Measurements from ENCODE around the gene TBX2.
"Not testable (repeated sequence)": the region's sequence is repeated elsewhere in the genome, so short reads cannot be mapped to it uniquely, and the experiment has no call there.

The TBX2 gene

DNA sequence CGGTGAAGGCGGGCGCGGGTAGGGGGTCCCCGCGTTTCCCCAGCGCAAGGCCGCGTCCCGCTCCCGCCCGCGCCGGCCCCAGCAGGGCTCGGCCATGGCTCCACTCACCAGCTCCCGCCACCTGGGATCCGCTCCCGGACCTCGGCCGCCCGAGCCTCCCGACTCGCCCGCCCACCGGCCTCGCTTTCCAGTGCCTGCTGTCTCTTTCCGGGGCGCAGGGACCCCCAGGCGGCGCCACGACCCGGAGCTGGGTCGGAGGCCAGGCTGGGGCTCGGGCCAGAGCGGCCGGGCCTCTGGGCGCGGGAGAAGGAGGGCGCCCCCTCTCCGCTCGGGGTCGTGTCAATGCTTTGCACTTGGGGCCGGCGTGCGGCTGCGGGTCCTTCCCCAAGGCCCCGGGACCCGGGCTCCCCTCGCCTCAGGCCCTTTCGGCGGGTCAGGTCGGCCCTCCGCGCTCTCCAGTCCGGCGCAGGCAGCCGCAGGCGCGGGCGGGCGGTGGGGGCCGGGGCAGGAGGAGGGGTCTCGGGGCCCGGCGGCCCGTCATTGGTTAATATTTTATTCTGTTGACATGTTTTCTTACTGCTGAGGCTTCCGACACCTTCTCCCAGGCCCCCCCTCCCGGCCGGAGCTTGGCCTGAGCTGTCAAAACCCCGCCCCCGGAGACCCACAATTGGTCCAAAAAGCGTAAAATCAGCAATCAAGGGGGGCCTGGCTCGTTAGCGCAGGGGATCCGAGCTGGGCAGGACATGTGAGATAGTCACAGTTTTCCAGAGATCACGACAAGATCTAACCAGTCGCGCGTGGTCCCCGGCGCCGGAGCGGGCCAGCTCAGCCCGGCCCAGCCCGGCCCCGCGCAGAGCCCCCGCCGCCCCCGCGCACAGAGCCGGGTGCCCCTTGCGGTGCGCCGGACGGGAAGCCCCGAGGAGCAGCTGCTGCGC is at the start of gene TBX2:
Gene TBX2, plus strand, starts transcription at position 713 of the 935 bp plus-strand sequence. CDS start 334 bp downstream, outside the sequence.
- FAIRE-seq = peak; percentile 77

DNA sequence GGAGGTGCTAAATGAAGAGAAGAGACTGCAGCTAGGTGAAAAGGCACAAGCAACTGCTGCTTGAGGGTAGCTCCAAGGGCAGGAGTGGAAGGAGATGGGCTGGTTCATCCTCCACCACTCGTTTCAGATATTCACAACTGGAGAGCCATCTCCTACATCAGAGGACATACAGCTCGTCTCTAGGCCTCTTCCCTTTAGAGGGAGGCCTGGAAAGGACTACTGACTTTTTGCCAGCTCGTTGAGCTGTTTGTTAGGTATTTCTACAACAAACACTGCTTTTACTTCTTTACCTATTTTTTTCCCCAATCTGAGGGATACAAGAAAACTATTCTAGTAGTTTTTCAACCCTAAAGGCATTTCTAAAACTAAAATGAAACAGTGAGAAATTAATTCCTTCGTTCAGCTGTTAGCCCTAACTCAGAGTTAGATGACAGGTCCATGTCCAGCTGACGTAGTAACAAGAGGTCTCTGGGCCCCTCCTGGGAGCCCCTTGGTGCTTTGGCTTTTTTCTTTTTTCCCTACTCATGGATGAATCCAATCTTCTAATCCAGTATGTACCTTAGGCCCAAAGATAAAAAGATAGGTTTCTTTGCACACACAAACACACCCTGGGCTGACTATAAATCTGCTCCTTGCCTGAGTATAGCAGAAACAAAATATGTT is 47.8 kb upstream of the TBX2 start:
- FAIRE-seq = no peak

DNA sequence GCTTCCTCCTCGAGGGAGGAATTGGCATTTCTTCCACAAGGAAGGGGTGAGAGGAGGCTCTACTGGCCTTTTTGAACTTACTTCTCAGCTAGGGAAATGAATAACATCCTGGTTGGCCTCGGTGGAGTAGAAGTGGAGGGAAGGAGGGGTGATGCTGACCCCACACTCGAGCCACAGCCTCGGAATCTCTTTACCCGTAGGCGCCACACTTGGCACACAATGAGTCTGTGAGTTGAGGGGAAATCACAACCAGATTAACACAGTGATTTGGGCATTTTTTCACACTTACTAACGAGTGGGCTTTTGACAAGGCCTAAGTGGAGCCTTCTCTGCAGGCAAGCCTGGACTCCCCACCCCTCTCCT is 47.3 kb upstream of the TBX2 start:
- no peak for FAIRE-seq

DNA sequence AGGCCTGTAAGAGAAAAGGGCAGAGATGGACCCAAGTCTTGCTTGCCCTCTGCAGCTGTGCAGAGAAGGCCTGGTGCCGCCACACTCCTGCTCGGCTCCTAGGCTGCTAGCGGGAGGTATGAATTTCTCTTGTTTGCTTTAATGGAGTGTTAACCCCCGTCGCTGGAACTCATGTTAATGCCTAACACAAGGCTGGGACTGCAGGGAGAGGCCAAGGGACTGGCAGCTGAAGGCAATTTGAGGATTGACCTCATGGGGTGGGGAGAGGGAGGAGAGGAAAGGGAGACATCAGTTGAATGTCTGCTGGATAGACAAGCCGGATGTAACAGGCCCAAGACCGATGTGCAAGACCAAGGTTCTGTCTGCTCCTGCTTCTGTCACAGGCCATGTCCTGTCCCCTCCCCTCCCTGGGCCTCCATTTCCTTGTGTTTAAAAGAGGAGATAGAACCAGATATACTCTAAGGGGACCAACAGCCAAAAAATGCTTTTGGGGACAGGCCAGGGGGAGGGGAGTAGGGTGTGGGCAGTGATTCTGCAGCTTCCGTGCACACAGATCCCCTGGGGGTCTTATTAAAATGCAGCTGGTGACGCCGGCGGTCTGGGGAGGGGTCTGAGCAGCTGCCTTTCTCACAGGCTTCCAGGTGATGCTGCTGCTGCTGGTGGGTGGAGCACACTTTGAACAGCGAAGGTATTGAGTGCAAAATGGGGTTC is 46.7 kb upstream of the TBX2 start:
- FAIRE-seq = no peak

DNA sequence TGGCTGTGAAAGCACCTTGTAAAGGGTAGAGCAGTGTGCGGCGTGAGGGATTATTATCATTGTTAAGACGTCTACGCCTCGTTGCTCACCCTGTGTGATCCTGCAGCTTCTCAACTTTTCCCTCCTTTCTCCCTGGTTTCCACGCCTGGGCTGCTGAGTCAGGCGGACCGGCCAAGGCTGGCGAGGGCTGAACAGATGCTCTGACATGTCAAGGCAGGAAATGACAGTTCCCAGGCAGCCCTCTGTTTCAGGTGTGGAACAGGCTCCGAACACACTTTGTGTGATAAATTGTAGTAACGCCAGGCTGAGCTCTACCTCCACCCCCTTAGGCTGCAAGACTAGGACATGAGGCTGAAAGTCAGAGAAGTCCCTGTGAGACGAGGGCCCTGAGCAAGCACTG is 46.0 kb upstream of the TBX2 start:
- FAIRE-seq = no peak

DNA sequence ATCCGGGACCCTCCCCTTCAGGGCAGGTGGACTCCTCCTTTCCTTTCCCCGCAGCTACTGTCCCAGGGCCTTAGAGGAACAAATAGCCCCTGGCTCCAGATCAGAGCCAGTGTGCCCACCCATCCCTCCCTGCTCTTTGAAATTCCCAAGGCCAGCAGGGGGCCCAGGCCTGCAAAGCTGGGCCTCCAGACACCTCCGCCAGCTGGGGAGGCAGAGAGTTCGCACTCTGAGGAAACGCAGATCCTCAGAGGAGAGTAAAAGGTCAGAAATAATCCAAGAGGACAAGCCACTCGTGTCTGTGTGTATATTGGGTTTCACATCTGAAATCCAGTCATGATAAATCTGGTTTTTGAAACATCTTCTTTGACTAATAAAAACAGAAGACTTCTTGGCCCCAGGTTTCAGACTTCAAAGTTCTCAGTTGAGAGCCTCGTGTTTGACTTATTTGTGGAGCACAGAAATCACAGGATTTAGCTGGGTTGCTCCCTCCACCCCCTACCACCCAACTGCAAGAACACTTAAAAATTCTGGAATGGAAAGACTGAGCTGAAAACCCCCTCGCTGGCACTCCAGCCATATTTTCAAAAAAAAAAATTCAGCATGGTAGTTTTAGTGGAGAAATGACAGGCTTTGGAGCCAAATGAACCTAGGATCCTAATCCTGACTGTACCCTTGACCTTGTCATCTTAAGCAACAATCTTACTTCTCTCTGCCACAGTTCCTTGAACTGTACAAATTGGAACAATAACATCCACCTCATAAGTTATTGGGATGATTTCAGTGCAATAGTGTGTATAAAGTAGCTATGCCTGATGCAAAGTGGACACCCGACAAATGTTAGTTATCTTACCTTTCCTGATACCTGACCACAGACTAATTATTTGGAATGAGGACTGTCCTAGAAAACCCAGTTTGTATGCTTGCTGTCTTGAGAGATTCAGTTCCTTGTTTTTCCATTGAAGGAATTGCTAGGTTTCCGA is 44.5 kb upstream of the TBX2 start:
- no peak for FAIRE-seq

DNA sequence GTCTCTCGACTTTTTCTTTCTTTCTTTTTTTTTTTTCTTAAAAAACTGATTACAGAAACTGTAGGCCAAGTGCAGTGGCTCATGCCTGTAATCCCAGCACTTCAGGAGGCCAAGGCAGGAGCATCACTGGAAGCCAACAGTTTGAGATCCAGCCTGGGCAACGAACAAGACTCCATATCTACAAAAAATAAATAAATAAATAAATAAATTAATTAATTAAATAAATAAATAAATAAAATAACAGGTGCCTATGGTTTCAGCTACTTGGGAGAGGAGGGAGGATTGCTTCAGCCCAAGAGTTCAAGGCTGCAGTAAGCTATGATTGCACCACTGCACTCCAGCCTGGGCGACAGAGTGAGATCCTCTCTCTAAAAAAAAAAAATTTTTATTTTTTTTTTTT is 42.6 kb upstream of the TBX2 start:
- not testable (repeated sequence) for FAIRE-seq

DNA sequence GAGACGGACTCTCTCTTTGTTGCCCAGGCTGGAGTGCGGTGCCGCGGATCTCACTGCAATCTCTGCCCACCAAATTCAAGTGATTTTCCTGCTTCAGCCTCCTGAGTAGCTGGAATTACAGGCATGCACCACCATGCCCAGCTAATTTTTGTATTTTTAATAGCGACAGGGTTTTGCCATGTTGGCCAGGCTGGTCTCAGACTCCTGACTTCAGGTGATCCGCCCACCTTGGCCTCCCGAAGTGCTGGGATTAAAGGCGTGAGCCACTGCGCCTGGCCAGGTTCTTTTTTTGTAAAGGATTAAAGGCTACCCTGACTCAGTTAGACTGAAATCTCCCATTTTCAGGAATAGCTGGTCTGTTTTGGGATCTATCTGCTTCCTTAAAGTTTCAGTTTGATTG is 40.1 kb upstream of the TBX2 start:
- not testable (repeated sequence) for FAIRE-seq

DNA sequence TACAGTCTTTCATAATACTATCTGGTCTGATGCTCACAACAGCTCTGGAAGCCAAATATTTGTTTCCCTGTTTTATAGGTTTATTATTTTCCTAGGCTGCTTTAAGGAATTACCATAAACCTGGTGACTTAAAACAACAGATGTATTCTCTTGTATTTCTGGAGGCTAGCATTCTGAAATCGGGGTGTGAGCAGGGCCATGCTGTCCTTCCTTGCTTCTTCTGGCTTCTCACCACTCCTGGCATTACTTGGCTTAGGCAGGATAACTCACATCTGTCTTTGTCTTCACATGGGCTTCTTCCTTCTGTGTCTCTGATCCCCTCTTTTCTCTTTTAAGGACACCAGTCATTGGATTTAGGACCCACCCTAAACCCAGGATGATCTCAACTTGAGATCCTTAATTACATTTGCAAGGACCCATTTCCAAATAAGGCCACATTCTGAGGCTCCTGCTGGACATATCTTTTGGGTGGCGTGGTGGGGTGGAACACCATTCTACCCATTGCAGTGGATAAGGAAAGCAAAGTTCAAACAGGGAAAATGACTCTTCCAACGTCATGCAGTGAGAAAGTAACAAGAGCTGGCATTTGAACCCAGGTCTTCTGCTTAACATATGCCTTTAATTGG is 39.2 kb upstream of the TBX2 start:
- no peak for FAIRE-seq

DNA sequence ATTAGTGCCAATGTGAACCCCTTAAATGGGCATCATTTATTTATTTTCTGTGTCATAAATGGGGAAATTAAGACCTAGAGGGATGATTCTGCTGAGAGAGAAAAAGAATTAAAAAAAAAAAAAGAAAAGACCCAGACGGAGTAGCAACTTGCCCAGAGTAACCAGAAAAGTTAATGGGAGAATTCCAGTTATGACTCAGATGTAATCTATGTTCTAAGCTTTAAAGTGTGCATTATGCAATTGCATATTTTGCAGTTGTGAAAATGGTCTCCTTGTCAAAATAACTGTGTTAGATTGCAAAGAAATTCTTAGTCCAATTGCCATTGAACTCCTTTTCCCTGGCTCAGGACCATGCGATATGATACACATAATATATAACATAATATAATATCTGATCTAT is 38.6 kb upstream of the TBX2 start:
- no peak for FAIRE-seq

DNA sequence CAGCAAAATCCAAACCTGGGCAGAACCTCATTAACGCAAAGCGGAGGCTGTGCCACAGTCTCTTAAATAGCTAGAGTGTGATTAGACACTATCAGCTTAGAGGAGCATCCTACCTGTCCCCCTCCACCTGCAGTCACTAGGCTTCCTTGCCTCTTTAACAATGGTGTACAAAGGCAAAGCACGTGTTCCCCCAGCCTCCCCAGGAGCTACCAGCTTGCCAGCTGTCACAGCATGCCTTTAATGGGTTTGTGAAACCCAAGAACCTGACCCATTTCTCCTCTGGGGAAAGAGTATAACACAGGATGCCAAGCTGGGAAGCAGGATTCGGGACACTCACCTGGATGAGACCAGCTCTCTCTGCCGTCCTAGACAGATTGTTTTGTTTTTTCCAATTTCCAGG is 37.2 kb upstream of the TBX2 start:
- no peak for FAIRE-seq

DNA sequence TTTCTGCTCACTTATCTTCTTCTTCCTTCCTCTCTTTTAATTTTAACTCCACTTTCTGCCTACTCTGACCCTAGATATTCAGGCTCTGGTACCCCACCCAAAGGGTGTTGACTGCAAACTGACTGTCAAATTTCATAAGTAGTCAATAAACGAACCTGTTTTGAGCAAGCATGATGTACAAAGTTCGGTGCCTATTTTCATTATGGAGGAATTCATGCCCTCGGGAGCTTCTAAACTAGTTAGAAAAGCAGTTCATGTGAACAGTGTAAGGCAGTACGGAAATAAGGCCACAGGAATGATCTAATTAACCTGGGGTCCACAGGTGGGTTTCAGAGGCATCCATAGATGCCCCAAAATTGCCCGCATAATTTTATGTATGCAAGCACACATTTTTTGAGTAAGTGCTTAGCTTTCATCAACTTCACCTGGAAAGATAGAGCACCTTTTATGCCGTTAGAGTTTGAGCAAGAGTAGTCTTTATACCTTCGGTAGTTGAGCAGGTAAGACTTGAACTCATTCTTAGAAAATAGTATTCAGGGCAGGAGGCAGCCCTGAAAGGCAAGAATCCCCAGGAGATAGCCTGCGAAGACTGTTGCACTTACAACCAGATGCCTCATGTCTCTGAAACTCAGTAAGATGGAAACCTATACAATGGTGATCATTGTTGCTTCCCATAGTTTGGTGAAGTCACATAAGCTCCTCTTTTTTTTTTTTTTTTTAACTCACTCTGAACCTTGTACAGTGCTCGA is 36.6 kb upstream of the TBX2 start:
- FAIRE-seq = no peak

DNA sequence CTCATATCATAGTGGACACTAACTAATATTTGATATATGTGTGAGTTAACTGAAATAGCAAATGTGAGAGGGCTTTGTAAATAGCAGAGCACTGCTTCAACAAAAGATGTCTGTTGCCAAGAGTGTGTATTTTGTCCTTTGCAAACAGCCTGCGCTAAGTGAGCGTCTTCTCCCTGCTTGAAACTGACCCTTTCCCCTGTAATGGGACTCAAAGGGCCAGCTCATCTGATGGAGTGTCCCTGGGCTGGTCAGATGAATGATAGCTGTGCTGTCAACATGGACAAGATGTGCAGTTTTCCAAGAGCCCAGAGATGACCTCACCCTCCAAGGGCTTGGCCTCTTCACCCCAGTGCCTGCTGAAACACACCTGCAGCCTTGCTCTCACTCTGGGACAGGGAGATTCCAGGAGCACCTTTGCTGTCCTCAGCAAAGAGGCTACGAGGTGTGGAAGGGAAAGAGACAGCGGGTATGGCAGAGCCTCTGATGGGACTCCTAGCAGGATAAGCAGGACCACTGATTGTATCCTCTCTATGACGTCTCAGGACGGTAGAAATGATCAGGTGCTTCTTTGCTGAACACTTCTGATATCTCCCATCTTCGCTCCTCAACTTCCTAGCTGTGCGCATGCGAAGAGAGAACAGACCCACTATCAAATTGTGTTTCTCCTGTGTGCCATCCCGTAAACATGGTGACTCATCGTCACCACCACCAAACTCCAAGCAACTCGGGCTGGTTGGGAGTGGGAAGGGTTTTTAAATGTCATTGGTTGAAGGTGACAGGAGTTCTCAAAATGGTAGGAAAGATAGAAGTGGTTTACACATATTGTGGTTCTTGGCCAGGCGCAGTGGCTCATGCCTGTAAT is 35.8 kb upstream of the TBX2 start:
- FAIRE-seq = no peak

DNA sequence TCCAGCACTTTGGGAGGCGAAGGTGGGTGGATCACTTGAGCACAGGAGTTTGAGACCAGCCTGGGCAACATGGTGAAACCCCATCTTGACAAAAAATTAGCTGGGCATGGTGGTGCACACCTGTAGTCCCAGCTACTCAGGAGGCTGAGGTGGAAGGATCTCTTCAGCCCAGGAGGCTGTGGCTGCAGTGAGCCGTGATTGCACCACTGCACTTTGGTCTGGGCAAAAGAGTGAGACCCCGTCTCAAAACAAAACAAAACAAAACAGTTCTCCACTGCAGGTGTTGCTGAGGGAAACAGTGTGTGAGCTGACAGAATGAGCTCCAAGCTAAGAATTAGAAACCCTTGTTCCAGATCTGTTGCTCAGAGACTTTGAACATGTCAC is 35.2 kb upstream of the TBX2 start:
- no peak for FAIRE-seq

DNA sequence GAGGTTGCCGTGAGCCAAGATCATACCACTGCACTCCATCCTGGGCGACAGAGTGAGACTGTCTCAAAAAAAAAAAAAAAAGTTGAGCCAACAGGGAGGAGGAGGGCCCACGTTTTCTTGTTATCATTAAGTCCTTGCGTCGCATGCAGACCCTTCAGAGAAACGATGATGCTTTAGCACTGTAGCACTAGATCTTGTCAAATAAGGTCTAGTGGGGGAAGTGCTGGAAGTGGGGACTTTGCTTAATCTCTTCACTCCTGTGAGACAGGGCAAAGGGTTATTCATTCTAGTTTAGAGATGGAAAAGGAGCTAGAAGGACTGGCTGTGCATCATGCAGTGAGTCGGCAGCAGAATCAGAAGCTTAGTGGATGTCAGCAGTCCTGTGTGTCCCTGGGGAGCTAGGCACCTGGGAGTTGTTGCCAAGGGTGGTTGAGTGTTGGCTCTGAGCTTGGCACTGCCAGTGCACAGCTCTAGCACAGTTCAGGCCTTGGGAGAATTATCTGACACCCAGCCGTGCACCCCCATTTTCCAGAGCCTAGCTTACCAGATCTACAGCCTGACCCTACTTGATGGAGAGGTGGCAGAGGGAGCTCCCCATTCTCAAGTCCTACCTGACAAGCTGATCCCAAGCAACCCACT is 33.4 kb upstream of the TBX2 start:
- FAIRE-seq = no peak

DNA sequence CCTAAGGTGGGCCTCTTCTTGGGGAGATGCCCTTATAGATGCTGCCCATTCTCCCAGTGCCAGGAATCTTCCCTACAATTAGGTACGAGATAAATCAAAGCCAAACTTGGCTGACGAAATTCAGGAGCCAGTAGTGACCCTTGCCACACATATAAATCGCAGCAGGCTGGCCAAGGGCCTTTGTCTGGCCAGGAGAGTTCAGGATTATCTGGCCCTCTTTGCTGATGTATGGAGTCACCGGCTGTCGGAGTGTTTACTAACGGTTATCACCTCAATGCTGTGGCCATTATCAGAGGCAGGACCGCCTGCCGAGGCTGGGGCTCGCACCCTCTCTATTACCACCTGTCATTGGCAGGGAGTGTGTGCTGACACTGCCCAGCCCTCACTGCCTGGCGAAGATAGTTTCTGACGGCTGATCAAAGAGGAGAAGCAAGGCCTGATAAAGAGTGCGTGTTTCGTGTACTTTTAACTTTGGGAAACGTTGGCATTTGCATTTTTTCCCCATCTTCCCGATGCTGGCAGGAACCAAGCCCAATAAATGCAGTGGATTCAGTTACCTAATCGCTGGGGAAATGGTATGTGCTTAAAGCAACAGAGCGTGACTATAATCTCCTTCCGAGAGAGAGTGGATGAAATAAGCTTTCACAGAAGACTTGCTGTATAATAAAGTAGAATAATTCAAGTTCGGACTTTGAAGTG is 32.8 kb upstream of the TBX2 start:
- FAIRE-seq = no peak

DNA sequence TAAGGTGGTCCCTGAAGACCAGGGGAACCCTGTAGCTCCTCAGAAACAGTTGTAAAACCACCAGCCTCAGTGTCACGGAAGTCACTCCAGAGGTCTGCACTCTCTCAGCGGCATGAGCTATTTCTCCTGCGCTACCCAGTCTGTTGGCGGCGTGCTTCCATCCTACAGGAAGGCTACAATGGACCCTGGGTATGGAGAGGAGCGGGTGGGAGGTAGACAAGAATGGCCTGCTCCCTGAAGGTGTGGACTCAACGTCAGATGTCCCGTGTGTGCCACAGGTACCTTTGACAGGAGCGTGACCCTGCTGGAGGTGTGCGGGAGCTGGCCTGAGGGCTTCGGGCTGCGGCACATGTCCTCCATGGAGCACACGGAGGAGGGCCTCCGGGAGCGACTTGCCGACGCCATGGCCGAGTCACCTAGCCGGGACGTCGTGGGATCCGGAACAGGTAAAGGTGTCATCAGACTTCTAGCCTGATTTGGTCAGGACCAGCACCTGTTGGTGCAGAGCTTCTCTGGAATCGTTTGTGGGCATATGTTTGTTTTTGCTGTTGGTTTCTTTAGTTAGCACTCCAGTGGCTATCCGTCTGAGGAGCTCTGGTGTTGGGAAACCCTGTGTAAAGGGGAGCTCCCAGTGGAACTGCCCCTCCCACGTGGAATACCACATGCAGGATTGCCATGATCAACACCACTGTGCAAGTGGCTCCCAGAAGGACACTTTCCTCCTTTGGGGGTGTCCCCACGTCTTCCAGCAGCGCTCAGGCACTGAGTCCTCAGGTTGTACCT is 31.4 kb upstream of the TBX2 start:
- FAIRE-seq = no peak

DNA sequence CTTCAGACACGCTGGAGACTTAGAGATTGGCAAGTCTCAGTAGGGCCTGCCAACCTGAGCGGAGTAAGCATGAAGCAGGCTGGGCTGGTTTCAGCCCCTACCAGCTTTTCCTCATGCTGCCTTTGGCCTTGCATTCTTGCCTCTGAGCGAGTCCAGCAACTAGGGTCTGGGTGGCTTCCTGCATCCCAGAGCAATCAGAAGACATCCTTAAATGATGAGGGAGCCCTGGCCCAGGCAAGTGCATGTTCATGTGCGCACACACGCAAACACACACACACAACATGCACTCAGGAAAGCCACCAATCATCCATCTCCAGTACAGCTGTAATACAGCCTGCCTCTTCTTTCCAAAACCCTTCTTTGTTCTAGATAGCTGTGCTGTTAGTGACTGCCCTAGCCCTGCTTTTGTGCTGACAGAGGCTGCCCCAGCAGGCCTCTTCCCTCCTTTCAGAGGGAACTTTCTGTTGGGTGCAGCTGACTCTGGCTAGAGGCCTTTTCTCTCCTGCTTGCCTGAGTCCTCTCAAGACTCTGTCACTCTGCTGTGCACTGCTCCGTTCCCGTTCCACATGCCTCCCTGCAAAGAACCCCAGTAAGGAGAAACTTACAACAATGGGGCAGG is 30.7 kb upstream of the TBX2 start:
- FAIRE-seq = no peak

Data from G401.6 (cell line).